Left lung (tissue), 10 donors: ENCODE measurements around the gene GNB1L. TPM values are rescaled to one million over a fixed set of nuclear protein-coding genes. Genes with fewer than 3 reads are reported as not detected.

Experiments used
- ATAC-seq: fragments of 200-7000 bp; cut with Tn5 transposase; one replicate; pipeline ENCODE4 v1.9.1; 2020; ENCODE audit warnings: moderate library complexity
- DNase-seq, 4 donors: peaks; one replicate each; pipeline ENCODE4 v3.0.0-alpha.2; 2013 to 2020
- H3K27ac ChIP-seq, 2 donors: fragments of 200-600 bp; sonication (generic) in 1 of 2; one replicate each; pipeline versions ENCODE4 v1.5.0 to v1.8.0; 2020 to 2021
- H3K27me3 ChIP-seq, 2 donors: fragments of 200-600 bp; sonication (generic) in 1 of 2; one replicate each; pipeline versions ENCODE4 v1.5.0 to v1.8.0; 2020 to 2021
- H3K36me3 ChIP-seq, 2 donors: fragments of 200-600 bp; sonication (generic) in 1 of 2; one replicate each; pipeline versions ENCODE4 v1.5.0 to v1.8.0; 2020 to 2021
- H3K4me1 ChIP-seq, 2 donors: fragments of 200-600 bp; one replicate each; pipeline ENCODE4 v1.8.0; 2021
- H3K4me3 ChIP-seq, 2 donors: fragments of 200-600 bp; sonication (generic) in 1 of 2; one replicate each; pipeline versions ENCODE4 v1.5.0 to v1.8.0; 2020 to 2021; ENCODE audit warnings: mild to moderate bottlenecking in 1 of 2
- H3K9me3 ChIP-seq, 2 donors: fragments of 200-600 bp; sonication (generic) in 1 of 2; one replicate each; pipeline versions ENCODE4 v1.5.0 to v1.8.0; 2020 to 2021
- CTCF ChIP-seq, 2 donors: fragments of 200-600 bp; sonication (generic) in 1 of 2; IDR thresholded peaks; one replicate each; pipeline versions ENCODE4 v1.5.0 to v1.8.0; 2021; ENCODE audit warnings: antibody characterized with exemption in 2 of 2
- intact Hi-C, 2 donors: fragments of 100-400 bp; cut with DNase I; formaldehyde crosslinking; loops; one replicate each; pipeline versions ENCODE4 v1.11.2 to v1.14.2; 2022
- polyA plus RNA-seq, 6 donors: library from polyadenylated mRNA; unstranded; fragments of 120-200 nt; gene quantifications; one replicate each; pipeline ENCODE4 v1.2.1, GENCODE V29; 2013; ENCODE audit not compliant: insufficient read length in 6 of 6
- total RNA-seq, 2 donors: library from RNA; stranded (reverse); fragmentation: NEBNext Ultra II Directional; extraction: Animal tissue kit (Norgen Biotek cat#: 25700); gene quantifications; one replicate each; pipeline ENCODE4 v1.2.1, GENCODE V29; 2021
- donor health status: DM: no; HTN: yes; CAD: no.
- donor health status: DM: no; HTN: no; CAD: no.

The GNB1L gene
- total and polyA plus RNA-seq, 8 donors, result 4.3 to 7.9 (median 5.5) TPM

- peaks cover 0 to 8% of the 10 kb centered on the region in 2 donors for H3K9me3 ChIP-seq
- H3K4me1 ChIP-seq, result no peaks in the 10 kb centered on the region
- no peak overlapping the region for H3K4me3 ChIP-seq
- no peak for ATAC-seq
- no peaks in the 10 kb centered on the region for H3K27me3 ChIP-seq
- DNase-seq, result no peak
- TF ChIP-seq CTCF (IDR thresholded peaks at IDR 0.05), result no peak
- intact Hi-C loops, result no loop called here
- peaks cover 0 to 13% of the 10 kb centered on the region in 2 donors for H3K36me3 ChIP-seq
- no peak overlapping the region for H3K27ac ChIP-seq
Measured at GRCh38 chr22:19791894-19792293, 62.8 kb downstream of the GNB1L start.

GRCh38 chr22:19791243-19791642 is 63.4 kb downstream of the GNB1L start:
- Histone ChIP-seq H3K27ac (no peak overlapping the region), H3K36me3 (peaks cover 0 to 13% of the 10 kb centered on the region in 2 donors), H3K4me3 (no peak overlapping the region), H3K9me3 (peaks cover 0 to 8% of the 10 kb centered on the region in 2 donors), H3K27me3 (no peaks in the 10 kb centered on the region), H3K4me1 (no peaks in the 10 kb centered on the region)
- intact Hi-C loops, result no loop called here
- no peak for TF ChIP-seq CTCF (IDR thresholded peaks at IDR 0.05)
- ATAC-seq (no peak), DNase-seq (no peak)

GRCh38 chr22:19789828-19790227 is 64.8 kb downstream of the GNB1L start:
- Histone ChIP-seq H3K4me3 (no peak overlapping the region), H3K27me3 (peaks cover 0 to 1% of the 10 kb centered on the region in 2 donors), H3K27ac (no peak overlapping the region), H3K36me3 (peaks cover 0 to 13% of the 10 kb centered on the region in 2 donors), H3K9me3 (peaks cover 0 to 8% of the 10 kb centered on the region in 2 donors), H3K4me1 (no peaks in the 10 kb centered on the region)
- ATAC-seq (no peak), DNase-seq (no peak)
- TF ChIP-seq CTCF (IDR thresholded peaks at IDR 0.05), result no peak
- intact Hi-C loops, result no loop called here

- ATAC-seq, result no peak
- intact Hi-C loops, result no loop called here
- Histone ChIP-seq H3K27me3 (peaks cover 0 to 5% of the 10 kb centered on the region in 2 donors), H3K27ac (no peak overlapping the region), H3K9me3 (peaks cover 0 to 8% of the 10 kb centered on the region in 2 donors), H3K36me3 (peaks cover 0 to 13% of the 10 kb centered on the region in 2 donors), H3K4me3 (no peak overlapping the region), H3K4me1 (no peaks in the 10 kb centered on the region)
- TF ChIP-seq CTCF (IDR thresholded peaks at IDR 0.05), result no peak
- peak in 1 of 4 donors; percentile 56 for DNase-seq
Measured at GRCh38 chr22:19789406-19789805, 65.3 kb downstream of the GNB1L start.

GRCh38 chr22:19788661-19789225 is 65.9 kb downstream of the GNB1L start:
- DNase-seq, result peak in 1 of 4 donors; percentile 71
- TF ChIP-seq CTCF (IDR thresholded peaks at IDR 0.05), result no peak
- no peak for ATAC-seq
- Histone ChIP-seq H3K4me3 (no peak overlapping the region), H3K36me3 (peaks cover 0 to 13% of the 10 kb centered on the region in 2 donors), H3K27ac (no peak overlapping the region), H3K27me3 (peaks cover 0 to 11% of the 10 kb centered on the region in 2 donors), H3K9me3 (peaks cover 0 to 8% of the 10 kb centered on the region in 2 donors), H3K4me1 (no peaks in the 10 kb centered on the region)
- intact Hi-C loops, result no loop called here
